K562 (cell line): Measurements from ENCODE around the gene SUMF1. TPM values are rescaled to one million over a fixed set of nuclear protein-coding genes. Genes with fewer than 3 reads are reported as not detected.

Experiments used
- CBFA2T3 ChIP-seq: fragments of 450-650 bp; IDR thresholded peaks from 2 replicates; pipeline ENCODE4 v1.6.1; 2017
- CBX1 ChIP-seq: sonication (generic); IDR thresholded peaks from 2 replicates; pipeline ENCODE4 v1.6.1; 2016; ENCODE audit warnings: antibody characterized with exemption, low read depth, mild to moderate bottlenecking
- DPF2 ChIP-seq: fragments of 450-650 bp; IDR thresholded peaks from 2 replicates; pipeline ENCODE4 v1.6.1; 2016
- ELF2 ChIP-seq: fragments of 250-450 bp; sonication (Bioruptor Pico); IDR thresholded peaks from 2 replicates; pipeline ENCODE4 v1.5.0; 2021; ENCODE audit warnings: mild to moderate bottlenecking
- KDM1A ChIP-seq, 2 experiments: fragments of 450-650 bp; IDR thresholded peaks; 2 replicates each; pipeline ENCODE4 v1.6.1; 2016; ENCODE audit warnings: mild to moderate bottlenecking in 2 of 2
- OTX1 ChIP-seq: fragments of 450-650 bp; formaldehyde crosslinking; IDR thresholded peaks from 2 replicates; pipeline ENCODE4 v1.4.0; 2022; ENCODE audit warnings: mild to moderate bottlenecking
- RBFOX2 ChIP-seq: fragments of 200-400 bp; formaldehyde crosslinking; IDR thresholded peaks from 2 replicates; pipeline ENCODE4 v1.6.1; 2017; ENCODE audit warnings: low read depth, mild to moderate bottlenecking, low read length, moderate library complexity
- ZNF197 ChIP-seq: fragments of 200-800 bp; sonication (Bioruptor generic); IDR thresholded peaks from 2 replicates; pipeline ENCODE4 v1.6.1; 2016; ENCODE audit warnings: low read depth, missing genetic modification characterization, missing compliant biosample characterization
- polyA plus RNA-seq, 8 experiments: library from polyadenylated mRNA; depleted of rRNA in 4 of 8; stranded (reverse) in 5 of 8; unstranded in 3 of 8; fragments of >200 nt; fragmentation: Nextera tagmentation in 2 of 8; fragmentation: Illumina TruSeq in 1 of 8; extraction: Ambion mirVana in 2 of 8; extraction: Trizol in 1 of 8; gene quantifications; 2 replicates each; pipeline versions ENCODE4 v1.2.1 to v1.2.3, GENCODE V29; 2011 to 2014; ENCODE audit warnings: inconsistent platforms in 1 of 8, missing spikeins in 1 of 8
- total RNA-seq, 7 experiments: library from RNA; depleted of rRNA in 6 of 7; stranded (reverse); fragments of >200 nt in 6 of 7; fragmentation: Illumina TruSeq in 2 of 7; extraction: Trizol in 2 of 7; gene quantifications; 2 replicates each; pipeline versions ENCODE4 v1.2.1 to v1.2.3, GENCODE V29; 2011 to 2021; ENCODE audit warnings: low replicate concordance in 1 of 7
- TF ChIP-seq, protein P1 (sequence below), 2 experiments: fragments of 450-650 bp; IDR thresholded peaks; 2 replicates each; pipeline ENCODE4 v1.6.1; 2016; ENCODE audit warnings: mild to moderate bottlenecking in 2 of 2, borderline replicate concordance in 1 of 2, low read depth in 1 of 2, moderate library complexity in 1 of 2
- TF ChIP-seq, protein P2 (sequence below): sonication (generic); formaldehyde crosslinking; IDR thresholded peaks from 2 replicates; pipeline ENCODE4 v1.8.1; 2023; ENCODE audit warnings: mild to moderate bottlenecking, missing genetic modification reagents
- TF ChIP-seq, protein P3 (sequence below), 2 experiments: fragments of 450-650 bp; IDR thresholded peaks; 2 replicates each; pipeline ENCODE4 v1.6.1; 2016
- TF ChIP-seq, protein P4 (sequence below): sonication (generic); IDR thresholded peaks from 2 replicates; pipeline ENCODE4 v1.6.1; 2016
- TF ChIP-seq, protein P5 (sequence below): fragments of 200-800 bp; sonication (Bioruptor generic); IDR thresholded peaks from 2 replicates; pipeline ENCODE4 v1.6.1; 2017; ENCODE audit warnings: missing genetic modification characterization, missing compliant biosample characterization

The SUMF1 gene
- total and polyA plus RNA-seq, 9 of the 15 experiments (the other 6 are each of a cell fraction or from before 2014, with no cell fraction given) = 1.3 to 7.4 (median 4.2) TPM

DNA sequence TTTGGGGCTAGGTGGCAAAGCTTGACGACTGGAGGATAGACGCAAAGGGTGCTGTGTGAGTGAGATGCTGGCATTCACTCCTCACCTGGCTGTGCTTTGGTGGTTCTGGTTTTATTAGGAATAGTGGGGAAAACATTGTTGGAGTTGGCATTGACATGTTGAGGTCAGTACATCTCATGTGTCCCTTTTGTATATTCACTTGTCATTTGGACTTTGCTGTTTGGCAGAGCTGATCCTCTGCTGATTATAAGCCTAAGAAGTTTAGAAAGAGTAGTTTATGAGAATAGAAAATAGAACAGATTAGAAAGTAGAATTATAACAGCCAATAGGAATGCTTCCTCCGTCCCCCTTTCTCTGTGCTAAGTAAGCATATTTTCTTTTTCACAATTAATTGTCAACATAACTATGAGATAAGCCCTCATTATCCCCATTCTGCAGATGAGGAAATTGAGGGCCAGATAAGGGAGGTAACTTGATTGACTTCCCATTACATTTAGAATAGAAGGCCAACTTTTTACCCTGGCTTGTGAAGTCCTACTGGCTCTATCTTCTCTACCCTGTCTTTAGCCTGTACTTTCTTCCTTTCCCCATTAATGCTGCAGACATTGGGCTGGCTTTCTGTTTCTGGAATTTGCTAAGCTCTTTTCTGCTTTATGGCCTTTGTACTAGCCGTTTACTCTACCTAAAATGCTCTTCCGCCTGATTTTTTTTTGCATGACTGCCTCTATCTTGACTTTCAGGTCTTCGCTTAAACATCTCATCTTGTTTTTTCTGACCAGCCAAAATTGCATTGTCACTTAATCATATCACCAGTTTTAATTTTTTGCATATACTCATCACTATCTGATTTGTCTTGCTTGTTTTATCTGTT is 38.9 kb upstream of the SUMF1 start (continued):
- TF ChIP-seq, protein P1, sequence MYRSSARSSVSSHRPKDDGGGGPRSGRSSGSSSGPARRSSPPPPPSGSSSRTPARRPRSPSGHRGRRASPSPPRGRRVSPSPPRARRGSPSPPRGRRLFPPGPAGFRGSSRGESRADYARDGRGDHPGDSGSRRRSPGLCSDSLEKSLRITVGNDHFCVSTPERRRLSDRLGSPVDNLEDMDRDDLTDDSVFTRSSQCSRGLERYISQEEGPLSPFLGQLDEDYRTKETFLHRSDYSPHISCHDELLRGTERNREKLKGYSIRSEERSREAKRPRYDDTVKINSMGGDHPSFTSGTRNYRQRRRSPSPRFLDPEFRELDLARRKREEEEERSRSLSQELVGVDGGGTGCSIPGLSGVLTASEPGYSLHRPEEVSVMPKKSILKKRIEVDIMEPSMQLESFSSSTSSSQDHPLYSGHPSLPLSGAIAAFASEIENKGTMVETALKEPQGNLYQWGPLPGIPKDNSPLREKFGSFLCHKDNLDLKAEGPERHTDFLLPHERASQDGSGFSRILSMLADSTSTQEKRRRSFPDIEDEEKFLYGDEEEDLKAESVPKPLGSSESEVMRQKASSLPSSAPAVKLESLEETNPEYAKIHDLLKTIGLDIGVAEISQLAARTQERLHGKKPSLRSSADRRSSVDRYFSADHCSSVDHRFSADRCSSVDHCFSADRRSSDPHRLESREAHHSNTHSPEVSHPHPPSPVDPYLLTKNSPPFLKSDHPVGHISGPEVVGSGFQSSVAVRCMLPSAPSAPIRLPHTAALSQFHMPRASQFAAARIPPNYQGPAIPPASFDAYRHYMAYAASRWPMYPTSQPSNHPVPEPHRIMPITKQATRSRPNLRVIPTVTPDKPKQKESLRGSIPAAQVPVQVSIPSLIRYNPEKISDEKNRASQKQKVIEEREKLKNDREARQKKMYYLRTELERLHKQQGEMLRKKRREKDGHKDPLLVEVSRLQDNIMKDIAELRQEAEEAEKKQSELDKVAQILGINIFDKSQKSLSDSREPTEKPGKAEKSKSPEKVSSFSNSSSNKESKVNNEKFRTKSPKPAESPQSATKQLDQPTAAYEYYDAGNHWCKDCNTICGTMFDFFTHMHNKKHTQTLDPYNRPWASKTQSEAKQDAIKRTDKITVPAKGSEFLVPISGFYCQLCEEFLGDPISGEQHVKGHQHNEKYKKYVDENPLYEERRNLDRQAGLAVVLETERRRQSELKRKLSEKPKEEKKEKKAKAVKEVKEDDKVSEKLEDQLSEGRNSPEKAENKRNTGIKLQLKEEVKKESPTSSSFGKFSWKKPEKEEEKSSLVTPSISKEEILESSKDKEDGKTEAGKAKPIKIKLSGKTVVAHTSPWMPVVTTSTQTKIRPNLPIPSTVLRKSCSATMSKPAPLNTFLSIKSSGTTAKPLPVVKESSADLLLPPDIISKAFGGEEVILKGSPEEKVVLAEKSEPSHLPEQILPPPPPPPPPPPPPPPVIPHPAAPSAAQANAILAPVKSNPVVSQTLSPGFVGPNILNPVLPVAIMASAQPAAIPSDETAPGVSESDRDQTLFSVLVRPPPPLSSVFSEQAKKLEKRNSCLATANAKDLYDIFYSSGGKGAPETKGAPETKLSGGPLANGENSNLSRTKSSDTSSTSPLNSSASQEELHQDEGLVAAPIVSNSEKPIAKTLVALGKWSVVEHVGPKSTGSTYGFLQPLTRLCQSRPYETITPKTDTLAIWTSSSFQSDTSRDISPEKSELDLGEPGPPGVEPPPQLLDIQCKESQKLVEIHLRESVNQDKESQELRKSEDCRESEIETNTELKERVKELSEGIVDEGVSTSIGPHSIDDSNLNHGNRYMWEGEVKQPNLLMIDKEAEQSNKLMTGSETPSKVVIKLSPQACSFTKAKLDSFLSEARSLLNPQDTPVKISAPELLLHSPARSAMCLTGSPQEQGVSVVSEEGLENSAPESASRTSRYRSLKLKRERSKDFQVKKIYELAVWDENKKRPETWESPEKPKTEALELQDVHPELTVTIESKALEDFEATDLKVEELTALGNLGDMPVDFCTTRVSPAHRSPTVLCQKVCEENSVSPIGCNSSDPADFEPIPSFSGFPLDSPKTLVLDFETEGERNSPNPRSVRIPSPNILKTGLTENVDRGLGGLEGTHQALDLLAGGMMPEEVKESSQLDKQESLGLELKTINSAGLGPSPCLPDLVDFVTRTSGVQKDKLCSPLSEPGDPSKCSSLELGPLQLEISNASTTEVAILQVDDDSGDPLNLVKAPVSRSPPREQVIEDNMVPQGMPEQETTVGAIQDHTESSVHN (IDR thresholded peaks at IDR 0.05; ENCODE audit: borderline replicate concordance in 1 of 2, low read depth in 1 of 2) = 0 out of 4 replicates have a peak, but pooled peaks of 1 of the 2 experiments have one; percentile 16
- TF ChIP-seq CBX1 (peak; percentile 83; the same call in 1 of the 2 replicates), RBFOX2 (no peak), ZNF197 (CRISPR knock-in tag) (peak; percentile 82; the same call in 1 of the 2 replicates), OTX1 (CRISPR knock-in tag) (peak; percentile 56; the same call in 1 of the 2 replicates), DPF2 (peak; percentile 85), CBFA2T3 (peak; percentile 32; the same call in 1 of the 2 replicates), KDM1A (IDR thresholded peaks at IDR 0.05) (peak; percentile 79 to 89), ELF2 (CRISPR knock-in tag) (peak; percentile 62; the same call in 1 of the 2 replicates)
- TF ChIP-seq, protein P2, sequence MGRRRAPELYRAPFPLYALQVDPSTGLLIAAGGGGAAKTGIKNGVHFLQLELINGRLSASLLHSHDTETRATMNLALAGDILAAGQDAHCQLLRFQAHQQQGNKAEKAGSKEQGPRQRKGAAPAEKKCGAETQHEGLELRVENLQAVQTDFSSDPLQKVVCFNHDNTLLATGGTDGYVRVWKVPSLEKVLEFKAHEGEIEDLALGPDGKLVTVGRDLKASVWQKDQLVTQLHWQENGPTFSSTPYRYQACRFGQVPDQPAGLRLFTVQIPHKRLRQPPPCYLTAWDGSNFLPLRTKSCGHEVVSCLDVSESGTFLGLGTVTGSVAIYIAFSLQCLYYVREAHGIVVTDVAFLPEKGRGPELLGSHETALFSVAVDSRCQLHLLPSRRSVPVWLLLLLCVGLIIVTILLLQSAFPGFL (CRISPR knock-in tag) = no peak
- TF ChIP-seq, protein P3, sequence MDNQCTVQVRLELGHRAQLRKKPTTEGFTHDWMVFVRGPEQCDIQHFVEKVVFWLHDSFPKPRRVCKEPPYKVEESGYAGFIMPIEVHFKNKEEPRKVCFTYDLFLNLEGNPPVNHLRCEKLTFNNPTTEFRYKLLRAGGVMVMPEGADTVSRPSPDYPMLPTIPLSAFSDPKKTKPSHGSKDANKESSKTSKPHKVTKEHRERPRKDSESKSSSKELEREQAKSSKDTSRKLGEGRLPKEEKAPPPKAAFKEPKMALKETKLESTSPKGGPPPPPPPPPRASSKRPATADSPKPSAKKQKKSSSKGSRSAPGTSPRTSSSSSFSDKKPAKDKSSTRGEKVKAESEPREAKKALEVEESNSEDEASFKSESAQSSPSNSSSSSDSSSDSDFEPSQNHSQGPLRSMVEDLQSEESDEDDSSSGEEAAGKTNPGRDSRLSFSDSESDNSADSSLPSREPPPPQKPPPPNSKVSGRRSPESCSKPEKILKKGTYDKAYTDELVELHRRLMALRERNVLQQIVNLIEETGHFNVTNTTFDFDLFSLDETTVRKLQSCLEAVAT (IDR thresholded peaks at IDR 0.05) = peak; percentile 30 to 62; a peak in 2 of 4 replicates
- TF ChIP-seq, protein P4, sequence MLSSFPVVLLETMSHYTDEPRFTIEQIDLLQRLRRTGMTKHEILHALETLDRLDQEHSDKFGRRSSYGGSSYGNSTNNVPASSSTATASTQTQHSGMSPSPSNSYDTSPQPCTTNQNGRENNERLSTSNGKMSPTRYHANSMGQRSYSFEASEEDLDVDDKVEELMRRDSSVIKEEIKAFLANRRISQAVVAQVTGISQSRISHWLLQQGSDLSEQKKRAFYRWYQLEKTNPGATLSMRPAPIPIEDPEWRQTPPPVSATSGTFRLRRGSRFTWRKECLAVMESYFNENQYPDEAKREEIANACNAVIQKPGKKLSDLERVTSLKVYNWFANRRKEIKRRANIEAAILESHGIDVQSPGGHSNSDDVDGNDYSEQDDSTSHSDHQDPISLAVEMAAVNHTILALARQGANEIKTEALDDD = peak; percentile 39; the same call in 1 of the 2 replicates
- TF ChIP-seq, protein P5, sequence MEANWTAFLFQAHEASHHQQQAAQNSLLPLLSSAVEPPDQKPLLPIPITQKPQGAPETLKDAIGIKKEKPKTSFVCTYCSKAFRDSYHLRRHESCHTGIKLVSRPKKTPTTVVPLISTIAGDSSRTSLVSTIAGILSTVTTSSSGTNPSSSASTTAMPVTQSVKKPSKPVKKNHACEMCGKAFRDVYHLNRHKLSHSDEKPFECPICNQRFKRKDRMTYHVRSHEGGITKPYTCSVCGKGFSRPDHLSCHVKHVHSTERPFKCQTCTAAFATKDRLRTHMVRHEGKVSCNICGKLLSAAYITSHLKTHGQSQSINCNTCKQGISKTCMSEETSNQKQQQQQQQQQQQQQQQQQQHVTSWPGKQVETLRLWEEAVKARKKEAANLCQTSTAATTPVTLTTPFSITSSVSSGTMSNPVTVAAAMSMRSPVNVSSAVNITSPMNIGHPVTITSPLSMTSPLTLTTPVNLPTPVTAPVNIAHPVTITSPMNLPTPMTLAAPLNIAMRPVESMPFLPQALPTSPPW (CRISPR knock-in tag) = no peak
